Measurements from ENCODE around the gene RIMOC1. TPM values are rescaled to one million over a fixed set of nuclear protein-coding genes. Genes with fewer than 3 reads are reported as not detected.

The RIMOC1 gene
- total and polyA plus RNA-seq, 10 of the 15 experiments (the other 5 are each of a cell fraction or from before 2014, with no cell fraction given) = 3.9 to 33.1 (median 16.0) TPM

GRCh38 chr5:41892031-41892430, 12.1 kb upstream of the RIMOC1 start:
- TF ChIP-seq GABPA (IDR thresholded peaks at IDR 0.05; ENCODE audit: low read depth) (no peak), MXI1 (IDR thresholded peaks at IDR 0.05; ENCODE audit: low read depth, low read length) (no peak)
- intact Hi-C loops (cut with micrococcal nuclease; ENCODE audit: unreplicated experiment) = no loop called here
- DNase-seq (ENCODE audit: low read depth, low spot score) = no peak
- Histone ChIP-seq H3K4me3 (no peak overlapping the region), H2AFZ (ENCODE audit: control insufficient read depth, low read depth, low read length) (no peak overlapping the region), H3K27me3 (replicated peaks in 1 of 2; ENCODE audit: control insufficient read depth in 2 of 2, insufficient read depth in 2 of 2, low read length in 1 of 2) (no peaks in the 10 kb centered on the region), H3K27ac (ENCODE audit: control insufficient read depth, insufficient read depth) (no peak overlapping the region), H3K4me2 (ENCODE audit: control insufficient read depth, insufficient read depth) (no peak overlapping the region), H3K9me3 (replicated peaks; ENCODE audit: control insufficient read depth, insufficient read depth, low read length) (no peaks in the 10 kb centered on the region; the same call in 2 of the 3 replicates), H3K9ac (ENCODE audit: control insufficient read depth, insufficient read depth, low read length) (no peak overlapping the region), H3K4me1 (ENCODE audit: control insufficient read depth, insufficient read depth, low read length) (0 out of 2 replicates have a peak, but pooled peaks cover 6% of the 10 kb centered on the region), H3K79me2 (ENCODE audit: control insufficient read depth, insufficient read depth, low read length) (no peaks in the 10 kb centered on the region), H4K20me1 (ENCODE audit: control insufficient read depth, insufficient read depth) (no peaks in the 10 kb centered on the region), H3K36me3 (ENCODE audit: control insufficient read depth in 2 of 2, insufficient read depth in 2 of 2, low read length in 1 of 2) (no peaks in the 10 kb centered on the region)
- no peak for FAIRE-seq
- ChIA-PET POLR2A (interaction anchor here (1.9 kb wide), 1 partner anchor 12 kb away, joined by 7 read pairs; the partner anchor contains the start of gene RIMOC1), RAD21 (ENCODE audit: unreplicated experiment) (interaction anchor here (2.7 kb wide), 1 partner anchor 12 kb away, joined by 6 read pairs; the partner anchor contains the start of gene RIMOC1), CTCF (interaction anchor here (1.6 to 1.7 kb wide), 2 partner anchors 10 to 165 kb away, joined by 6 to 8 read pairs; no protein-coding TSS in a partner anchor), SMC1A (ENCODE audit: uncharacterized antibody, unreplicated experiment) (interaction anchor here (1.1 to 1.8 kb wide), 2 partner anchors 12 to 165 kb away, joined by 3 to 5 read pairs; partner anchors contain the start of gene RIMOC1)
- no TSS peak for BruUV-seq (replicated peaks)
- in situ Hi-C loops (cut with MboI) = no loop called here
- ATAC-seq = no peak

- Histone ChIP-seq H3K79me2 (ENCODE audit: control insufficient read depth, insufficient read depth, low read length) (no peaks in the 10 kb centered on the region), H3K4me1 (ENCODE audit: control insufficient read depth, insufficient read depth, low read length) (0 out of 2 replicates have a peak, but pooled peaks cover 6% of the 10 kb centered on the region), H3K9ac (ENCODE audit: control insufficient read depth, insufficient read depth, low read length) (no peak overlapping the region), H4K20me1 (ENCODE audit: control insufficient read depth, insufficient read depth) (no peaks in the 10 kb centered on the region), H3K27ac (ENCODE audit: control insufficient read depth, insufficient read depth) (peak overlapping the region; percentile 18; the same call in 1 of the 2 replicates), H3K9me3 (replicated peaks; ENCODE audit: control insufficient read depth, insufficient read depth, low read length) (no peaks in the 10 kb centered on the region; the same call in 2 of the 3 replicates), H3K36me3 (ENCODE audit: control insufficient read depth in 2 of 2, insufficient read depth in 2 of 2, low read length in 1 of 2) (no peaks in the 10 kb centered on the region), H3K27me3 (replicated peaks in 1 of 2; ENCODE audit: control insufficient read depth in 2 of 2, insufficient read depth in 2 of 2, low read length in 1 of 2) (no peaks in the 10 kb centered on the region), H3K4me3 (no peak overlapping the region), H3K4me2 (ENCODE audit: control insufficient read depth, insufficient read depth) (peak overlapping the region; percentile 80), H2AFZ (ENCODE audit: control insufficient read depth, low read depth, low read length) (peak overlapping the region; percentile 82)
- DNase-seq (ENCODE audit: low read depth, low spot score) (no peak), FAIRE-seq (peak; percentile 95), ATAC-seq (peak; percentile 70)
- no peak for TF ChIP-seq BCL3 (IDR thresholded peaks at IDR 0.05; ENCODE audit: borderline replicate concordance, insufficient read depth, low read depth, low read length, poor library complexity, severe bottlenecking)
- peak; percentile 35; the same call in 1 of the 2 replicates for TF ChIP-seq NBN (IDR thresholded peaks at IDR 0.05)
- TF ChIP-seq YBX1 (IDR thresholded peaks at IDR 0.05) = 0 out of 2 replicates have a peak, but pooled peaks have one; percentile 6
- peak; percentile 62; the same call in 1 of the 2 replicates for TF ChIP-seq PKNOX1 (IDR thresholded peaks at IDR 0.05)
- no peak for TF ChIP-seq IRF4 (IDR thresholded peaks at IDR 0.05; ENCODE audit: low read depth, low read length)
- TF ChIP-seq SMARCA5 (IDR thresholded peaks at IDR 0.05) = no peak
- TF ChIP-seq MLLT1 (IDR thresholded peaks at IDR 0.05) = peak; percentile 60; the same call in 1 of the 2 replicates
- ChIA-PET SMC1A (ENCODE audit: uncharacterized antibody, unreplicated experiment) (interaction anchor here (0.7 to 1.8 kb wide), 7 partner anchors 8 to 555 kb away, joined by 3 to 6 read pairs (median 4); partner anchors contain the start of gene RIMOC1), RAD21 (ENCODE audit: unreplicated experiment) (interaction anchor here (2.7 kb wide), 1 partner anchor 11 kb away, joined by 6 read pairs; the partner anchor contains the start of gene RIMOC1), POLR2A (interaction anchor here (0.7 to 1.5 kb wide), 3 partner anchors 9 to 16 kb away, joined by 3 read pairs; no protein-coding TSS in a partner anchor), CTCF (interaction anchor here (0.6 to 1.6 kb wide), 4 partner anchors 37 to 993 kb away, joined by 3 to 8 read pairs (median 6); no protein-coding TSS in a partner anchor)
- in situ Hi-C loops (cut with MboI) (no loop called here), intact Hi-C loops (cut with micrococcal nuclease; ENCODE audit: unreplicated experiment) (no loop called here)
- WGBS (ENCODE audit: insufficient coverage, insufficient replicate concordance, low lambda C conversion rate, missing lambda C conversion rate) = 94% methylated on average over 3 of the region's 3 CpGs
- BruUV-seq (replicated peaks) = no TSS peak
Measured at GRCh38 chr5:41893074-41893851, 10.9 kb upstream of the RIMOC1 start.
